Keratinocyte (primary cell): ENCODE data around the gene C10orf120. TPM values are rescaled to one million over a fixed set of nuclear protein-coding genes. Genes with fewer than 3 reads are reported as not detected.

ENCODE experiments used
- DNase-seq: peaks from one replicate; pipeline ENCODE4 v3.0.0-alpha.2; 2011; ENCODE audit warnings: low read depth, missing footprints, low spot score
- FAIRE-seq: peaks from 2 replicates; lab custom pipeline; 2011; peaks lifted over from hg19 to GRCh38; lab: Jason Lieb, UNC
- H2AFZ ChIP-seq: 2 replicates; pipeline ENCODE4 v1.6.0; 2012; ENCODE audit warnings: low read length, control low read depth, inconsistent platforms; ENCODE audit not compliant: control insufficient read depth
- H3K27ac ChIP-seq: 2 replicates; pipeline ENCODE4 v1.5.1; 2011; ENCODE audit warnings: low read length; ENCODE audit not compliant: control insufficient read depth, insufficient read depth
- H3K27me3 ChIP-seq: 3 replicates; pipeline ENCODE4 v1.6.0; 2011; ENCODE audit warnings: low read length; ENCODE audit not compliant: control insufficient read depth, insufficient read depth; ENCODE audit errors: extremely low read depth
- H3K36me3 ChIP-seq, 2 experiments: 2 replicates in 1 of 2; 3 replicates in 1 of 2; pipeline ENCODE4 v1.5.1; 2011; ENCODE audit warnings: low read length in 2 of 2, mild to moderate bottlenecking in 1 of 2; ENCODE audit not compliant: control insufficient read depth in 2 of 2, insufficient read depth in 2 of 2; ENCODE audit errors: extremely low read depth in 1 of 2
- H3K4me1 ChIP-seq: 3 replicates; pipeline ENCODE4 v1.5.1; 2011; ENCODE audit warnings: low read length; ENCODE audit not compliant: control insufficient read depth, insufficient read depth; ENCODE audit errors: extremely low read depth
- H3K4me2 ChIP-seq: 3 replicates; pipeline ENCODE4 v1.6.0; 2011; ENCODE audit warnings: low read depth, low read length; ENCODE audit not compliant: control insufficient read depth, insufficient read depth; ENCODE audit errors: extremely low read depth
- H3K4me3 ChIP-seq, 3 experiments: fragments of 200-600 bp in 1 of 3; sonication (generic) in 1 of 3; 2 replicates in 2 of 3; 3 replicates in 1 of 3; pipeline ENCODE4 v1.5.1; 2011 to 2016; ENCODE audit warnings: low read length in 3 of 3, mild to moderate bottlenecking in 3 of 3, control low read depth in 2 of 3, inconsistent platforms in 1 of 3, low read depth in 1 of 3, mixed read lengths in 1 of 3, mixed run types in 1 of 3, moderate library complexity in 1 of 3; ENCODE audit not compliant: control insufficient read depth in 2 of 3, insufficient read depth in 2 of 3; ENCODE audit errors: extremely low read depth in 1 of 3
- H3K79me2 ChIP-seq: 2 replicates; pipeline ENCODE4 v1.6.0; 2012; ENCODE audit warnings: low read length; ENCODE audit not compliant: control insufficient read depth, insufficient read depth
- H3K9ac ChIP-seq: 3 replicates; pipeline ENCODE4 v1.6.0; 2011; ENCODE audit warnings: low read length; ENCODE audit not compliant: control insufficient read depth, insufficient read depth; ENCODE audit errors: extremely low read depth
- H3K9me1 ChIP-seq: 3 replicates; pipeline ENCODE4 v1.6.0; 2011; ENCODE audit warnings: low read length; ENCODE audit not compliant: control insufficient read depth, insufficient read depth; ENCODE audit errors: extremely low read depth
- H3K9me3 ChIP-seq: 2 replicates; pipeline ENCODE4 v1.5.1; 2012; ENCODE audit warnings: low read depth, low read length; ENCODE audit not compliant: control insufficient read depth
- H4K20me1 ChIP-seq: 3 replicates; pipeline ENCODE4 v1.6.0; 2011; ENCODE audit warnings: low read length; ENCODE audit not compliant: control insufficient read depth, insufficient read depth; ENCODE audit errors: extremely low read depth
- EZH2 ChIP-seq: IDR thresholded peaks from one replicate; pipeline ENCODE4 v1.6.1; 2012; ENCODE audit warnings: inconsistent platforms, mild to moderate bottlenecking, low read length, moderate library complexity
- dilution Hi-C: fragments of 300-500 bp; cut with MboI; formaldehyde crosslinking; loops from one replicate; pipeline ENCODE4 v1.7.0; 2020; ENCODE audit warnings: low sequenced_read_pairs; ENCODE audit not compliant: extremely low pct_ligation_motif_present
- polyA plus RNA-seq, 5 experiments: library from polyadenylated mRNA; depleted of rRNA in 3 of 5; stranded (reverse) in 3 of 5; stranded (forward) in 1 of 5; unstranded in 1 of 5; fragments of >200 nt; gene quantifications; 1 replicate in 1 of 5; 2 replicates in 3 of 5; 3 replicates in 1 of 5; pipeline versions ENCODE4 v1.2.1 to v1.2.3, GENCODE V29; 2011 to 2012; ENCODE audit warnings: missing spikeins in 2 of 5, low read depth in 1 of 5, low replicate concordance in 1 of 5
- TF ChIP-seq, protein P1 (sequence below), 3 experiments: IDR thresholded peaks in 1 of 3; conservative IDR thresholded peaks in 1 of 3; optimal IDR thresholded peaks in 1 of 3; 2 replicates in 2 of 3; 3 replicates in 1 of 3; pipeline versions ENCODE3 to v1.5.1; 2011; ENCODE audit warnings: low read length in 3 of 3, mild to moderate bottlenecking in 3 of 3, moderate library complexity in 2 of 3, control low read depth in 1 of 3, inconsistent platforms in 1 of 3; ENCODE audit not compliant: insufficient read depth in 2 of 3; ENCODE audit errors: extremely low read depth in 1 of 3

C10orf120 gene
- polyA plus RNA-seq, 1 donor (not counting 4 experiments of a cell fraction or from before 2014, with no cell fraction given), result not detected

DNA sequence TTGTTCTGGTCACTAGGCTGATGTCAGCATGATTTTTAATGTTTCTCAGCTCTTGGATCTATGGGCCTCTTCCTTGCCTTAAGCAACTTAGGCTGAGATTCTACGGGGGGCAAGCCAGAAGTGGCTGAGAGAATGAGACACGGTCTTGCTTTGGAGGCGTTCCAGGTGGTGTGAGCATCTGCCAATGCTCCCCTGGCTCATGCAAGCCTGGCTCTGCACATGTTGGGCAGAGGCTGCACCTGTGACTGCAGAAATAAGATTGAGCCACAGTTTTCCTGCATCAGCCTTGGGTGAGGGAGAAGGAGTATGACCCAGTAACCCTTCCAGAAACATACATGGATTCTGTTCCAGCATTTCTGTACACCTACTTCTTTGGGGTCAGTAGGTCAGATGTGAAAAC lies 41.9 kb downstream of the C10orf120 start:
- Histone ChIP-seq H3K9me1 (no peaks in the 10 kb centered on the region), H3K79me2 (no peaks in the 10 kb centered on the region), H3K4me3 (no peak overlapping the region), H4K20me1 (no peaks in the 10 kb centered on the region), H3K4me2 (no peak overlapping the region), H3K27me3 (peaks cover 18% of the 10 kb centered on the region), H3K4me1 (no peaks in the 10 kb centered on the region), H3K36me3 (no peaks in the 10 kb centered on the region), H2AFZ (no peak overlapping the region), H3K9ac (no peak overlapping the region), H3K9me3 (no peaks in the 10 kb centered on the region), H3K27ac (no peak overlapping the region)
- FAIRE-seq, result no peak
- no peak for TF ChIP-seq EZH2
- TF ChIP-seq, protein P1, sequence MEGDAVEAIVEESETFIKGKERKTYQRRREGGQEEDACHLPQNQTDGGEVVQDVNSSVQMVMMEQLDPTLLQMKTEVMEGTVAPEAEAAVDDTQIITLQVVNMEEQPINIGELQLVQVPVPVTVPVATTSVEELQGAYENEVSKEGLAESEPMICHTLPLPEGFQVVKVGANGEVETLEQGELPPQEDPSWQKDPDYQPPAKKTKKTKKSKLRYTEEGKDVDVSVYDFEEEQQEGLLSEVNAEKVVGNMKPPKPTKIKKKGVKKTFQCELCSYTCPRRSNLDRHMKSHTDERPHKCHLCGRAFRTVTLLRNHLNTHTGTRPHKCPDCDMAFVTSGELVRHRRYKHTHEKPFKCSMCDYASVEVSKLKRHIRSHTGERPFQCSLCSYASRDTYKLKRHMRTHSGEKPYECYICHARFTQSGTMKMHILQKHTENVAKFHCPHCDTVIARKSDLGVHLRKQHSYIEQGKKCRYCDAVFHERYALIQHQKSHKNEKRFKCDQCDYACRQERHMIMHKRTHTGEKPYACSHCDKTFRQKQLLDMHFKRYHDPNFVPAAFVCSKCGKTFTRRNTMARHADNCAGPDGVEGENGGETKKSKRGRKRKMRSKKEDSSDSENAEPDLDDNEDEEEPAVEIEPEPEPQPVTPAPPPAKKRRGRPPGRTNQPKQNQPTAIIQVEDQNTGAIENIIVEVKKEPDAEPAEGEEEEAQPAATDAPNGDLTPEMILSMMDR (optimal IDR thresholded peaks at IDR 0.05 in 1 of 3, IDR thresholded peaks at IDR 0.05 in 1 of 3, conservative IDR thresholded peaks at IDR 0.05 in 1 of 3; ENCODE audit: extremely low read depth in 1 of 3, insufficient read depth in 2 of 3, low read length in 3 of 3), result no peak
- dilution Hi-C loops, result no loop called here
- DNase-seq, result no peak

GRCh38 chr10:122657255-122657654 lies 42.4 kb downstream of the C10orf120 start:
- Histone ChIP-seq H3K9me1 (no peaks in the 10 kb centered on the region), H4K20me1 (no peaks in the 10 kb centered on the region), H3K4me3 (no peak overlapping the region), H3K4me2 (no peak overlapping the region), H3K27me3 (peaks cover 23% of the 10 kb centered on the region), H3K27ac (no peak overlapping the region), H3K4me1 (no peaks in the 10 kb centered on the region), H3K36me3 (no peaks in the 10 kb centered on the region), H3K79me2 (no peaks in the 10 kb centered on the region), H2AFZ (no peak overlapping the region), H3K9ac (no peak overlapping the region), H3K9me3 (no peaks in the 10 kb centered on the region)
- DNase-seq (no peak), FAIRE-seq (no peak)
- TF ChIP-seq, protein P1 (optimal IDR thresholded peaks at IDR 0.05 in 1 of 3, IDR thresholded peaks at IDR 0.05 in 1 of 3, conservative IDR thresholded peaks at IDR 0.05 in 1 of 3; ENCODE audit: extremely low read depth in 1 of 3, insufficient read depth in 2 of 3, low read length in 3 of 3), result no peak
- TF ChIP-seq EZH2, result no peak
- dilution Hi-C loops, result no loop called here
